HEK293 (cell line): Measurements from ENCODE around the gene RBM18.

Experiments
- CTCF ChIA-PET: fragments of 350-600 bp; formaldehyde crosslinking; extraction: SDS; loops from one replicate; lab custom pipeline; 2021; ENCODE audit warnings: antibody characterized with exemption; lab: Yijun Ruan, JAX
- POLR2A ChIA-PET: fragments of 300-600 bp; formaldehyde crosslinking; extraction: SDS; loops from one replicate; lab custom pipeline; 2020; ENCODE audit warnings: antibody characterized with exemption, inconsistent platforms; lab: Yijun Ruan, JAX
- H3K27ac ChIP-seq: fragments of 200-500 bp; sonication (Bioruptor generic); 2 replicates; pipeline ENCODE4 v1.5.1; 2014; ENCODE audit warnings: low read depth, low read length, control low read depth, inconsistent platforms; ENCODE audit errors: extremely low read depth
- H3K36me3 ChIP-seq, 2 experiments: fragments of 200-500 bp in 1 of 2; sonication (Bioruptor generic) in 1 of 2; 1 replicate in 1 of 2; 2 replicates in 1 of 2; pipeline ENCODE4 v1.5.1; 2014 to 2017; ENCODE audit warnings: inconsistent platforms in 2 of 2, low read length in 2 of 2; ENCODE audit not compliant: control insufficient read depth in 2 of 2, insufficient read depth in 1 of 2
- H3K4me1 ChIP-seq: fragments of 200-500 bp; sonication (Bioruptor generic); 2 replicates; pipeline ENCODE4 v1.5.1; 2014; ENCODE audit warnings: mild to moderate bottlenecking, low read length, inconsistent platforms; ENCODE audit not compliant: control insufficient read depth, insufficient read depth
- H3K4me3 ChIP-seq: 2 replicates; pipeline ENCODE4 v1.5.1; 2011; ENCODE audit warnings: low read depth, mild to moderate bottlenecking, control low read depth, low read length, moderate library complexity
- H3K9me3 ChIP-seq: fragments of 200-500 bp; sonication (Bioruptor generic); 2 replicates; pipeline ENCODE4 v1.5.1; 2014; ENCODE audit warnings: low read depth, low read length, inconsistent platforms; ENCODE audit not compliant: control insufficient read depth, insufficient read depth
- BCL6B ChIP-seq: fragments of 450-650 bp; formaldehyde crosslinking; IDR thresholded peaks from 2 replicates; pipeline ENCODE4 v1.5.1; 2017; ENCODE audit warnings: missing biosample characterization, missing genetic modification characterization
- GLIS1 ChIP-seq: fragments of 450-650 bp; formaldehyde crosslinking; IDR thresholded peaks from 2 replicates; pipeline ENCODE4 v1.5.1; 2016; ENCODE audit warnings: missing biosample characterization, missing genetic modification characterization
- GLIS2 ChIP-seq: fragments of 450-650 bp; formaldehyde crosslinking; IDR thresholded peaks from 2 replicates; pipeline ENCODE4 v1.5.1; 2016; ENCODE audit warnings: missing biosample characterization, missing genetic modification characterization
- MZF1 ChIP-seq: fragments of 450-650 bp; formaldehyde crosslinking; IDR thresholded peaks from 2 replicates; pipeline ENCODE4 v1.5.1; 2017; ENCODE audit warnings: missing biosample characterization, missing genetic modification characterization, borderline replicate concordance
- OVOL3 ChIP-seq: fragments of 450-650 bp; formaldehyde crosslinking; IDR thresholded peaks from 2 replicates; pipeline ENCODE4 v1.5.1; 2016; ENCODE audit warnings: missing biosample characterization, missing genetic modification characterization
- SP3 ChIP-seq: fragments of 450-650 bp; formaldehyde crosslinking; IDR thresholded peaks from 2 replicates; pipeline ENCODE4 v1.5.1; 2016; ENCODE audit warnings: missing biosample characterization, missing genetic modification characterization
- ZBTB10 ChIP-seq: fragments of 450-650 bp; formaldehyde crosslinking; IDR thresholded peaks from 2 replicates; pipeline ENCODE4 v1.5.1; 2016; ENCODE audit warnings: missing biosample characterization, missing genetic modification characterization
- ZBTB26 ChIP-seq: fragments of 450-650 bp; formaldehyde crosslinking; optimal IDR thresholded peaks from 2 replicates; pipeline ENCODE3; 2016; ENCODE audit warnings: missing biosample characterization, mild to moderate bottlenecking, missing genetic modification characterization
- ZBTB8A ChIP-seq: fragments of 450-650 bp; formaldehyde crosslinking; IDR thresholded peaks from 2 replicates; pipeline ENCODE4 v1.5.1; 2016; ENCODE audit warnings: missing biosample characterization, missing genetic modification characterization
- ZEB2 ChIP-seq: fragments of 450-650 bp; formaldehyde crosslinking; IDR thresholded peaks from 2 replicates; pipeline ENCODE4 v1.5.1; 2016; ENCODE audit warnings: missing biosample characterization, missing genetic modification characterization
- ZFP37 ChIP-seq: fragments of 450-650 bp; formaldehyde crosslinking; IDR thresholded peaks from 2 replicates; pipeline ENCODE4 v1.5.1; 2016; ENCODE audit warnings: missing biosample characterization, missing genetic modification characterization
- ZNF132 ChIP-seq: fragments of 450-650 bp; formaldehyde crosslinking; IDR thresholded peaks from 2 replicates; pipeline ENCODE4 v1.5.1; 2017; ENCODE audit warnings: missing biosample characterization, missing genetic modification characterization, borderline replicate concordance
- ZNF148 ChIP-seq: fragments of 450-650 bp; formaldehyde crosslinking; IDR thresholded peaks from 2 replicates; pipeline ENCODE4 v1.5.0; 2017; ENCODE audit warnings: missing biosample characterization, missing genetic modification characterization, borderline replicate concordance
- ZNF214 ChIP-seq: fragments of 450-650 bp; formaldehyde crosslinking; IDR thresholded peaks from 2 replicates; pipeline ENCODE4 v1.5.1; 2017; ENCODE audit warnings: missing biosample characterization, mild to moderate bottlenecking, missing genetic modification characterization, borderline replicate concordance
- ZNF26 ChIP-seq: fragments of 450-650 bp; formaldehyde crosslinking; IDR thresholded peaks from 2 replicates; pipeline ENCODE4 v1.5.1; 2016; ENCODE audit warnings: missing biosample characterization, missing genetic modification characterization
- ZNF274 ChIP-seq, 2 experiments: fragments of 200-500 bp in 1 of 2; fragments of 450-650 bp in 1 of 2; sonication (Bioruptor generic) in 1 of 2; formaldehyde crosslinking in 1 of 2; IDR thresholded peaks; 2 replicates each; pipeline versions ENCODE4 v1.5.1 to v1.6.1; 2014 to 2016; ENCODE audit warnings: borderline replicate concordance in 1 of 2, inconsistent platforms in 1 of 2, low read length in 1 of 2, missing biosample characterization in 1 of 2, missing genetic modification characterization in 1 of 2
- ZNF366 ChIP-seq: fragments of 450-650 bp; formaldehyde crosslinking; conservative IDR thresholded peaks from 2 replicates; pipeline ENCODE4 v1.5.1; 2016; ENCODE audit warnings: missing biosample characterization, missing genetic modification characterization
- ZNF37A ChIP-seq: fragments of 450-650 bp; IDR thresholded peaks from 2 replicates; pipeline ENCODE4 v1.5.1; 2018; ENCODE audit warnings: missing biosample characterization, missing genetic modification characterization
- ZNF449 ChIP-seq: fragments of 450-650 bp; formaldehyde crosslinking; IDR thresholded peaks from 2 replicates; pipeline ENCODE4 v1.5.1; 2017; ENCODE audit warnings: missing biosample characterization, mild to moderate bottlenecking, missing genetic modification characterization, moderate library complexity
- ZNF473 ChIP-seq: fragments of 450-650 bp; formaldehyde crosslinking; IDR thresholded peaks from 2 replicates; pipeline ENCODE4 v1.5.1; 2017; ENCODE audit warnings: missing biosample characterization, missing genetic modification characterization
- ZNF48 ChIP-seq: fragments of 450-650 bp; formaldehyde crosslinking; IDR thresholded peaks from 2 replicates; pipeline ENCODE4 v1.5.1; 2016; ENCODE audit warnings: missing biosample characterization, missing genetic modification characterization
- ZNF558 ChIP-seq: fragments of 450-650 bp; formaldehyde crosslinking; IDR thresholded peaks from 2 replicates; pipeline ENCODE4 v1.5.1; 2016; ENCODE audit warnings: missing biosample characterization, missing genetic modification characterization
- ZNF623 ChIP-seq: fragments of 450-650 bp; formaldehyde crosslinking; IDR thresholded peaks from 2 replicates; pipeline ENCODE4 v1.5.1; 2016; ENCODE audit warnings: missing biosample characterization, missing genetic modification characterization
- ZNF654 ChIP-seq: fragments of 450-650 bp; formaldehyde crosslinking; IDR thresholded peaks from 2 replicates; pipeline ENCODE4 v1.5.1; 2016; ENCODE audit warnings: low read depth, missing biosample characterization, missing genetic modification characterization

RBM18 gene

GRCh38 chr9:122228568-122229484 is 35.8 kb downstream of the RBM18 start, which contains the start of gene LHX6:
LHX6 (minus strand) TSS chr9:122228957; CDS start chr9:122228740, 217 bp downstream.
- H3K27ac ChIP-seq, result no peak within 1 kb of the TSS; the same call in 1 of the 2 replicates
- CTCF ChIA-PET, result interaction anchor here (0.7 to 1.1 kb wide), 4 partner anchors 41 to 130 kb away, joined by 3 to 4 read pairs (median 4); no protein-coding TSS in a partner anchor
- POLR2A ChIA-PET, result interaction anchor here (0.8 to 1.9 kb wide), 3 partner anchors 15 to 71 kb away, joined by 3 to 8 read pairs (median 7); partner anchors contain the start of genes MRRF and RBM18
- TF ChIP-seq ZNF473 (no peak), ZNF623 (tag by site-specific recombination) (no peak), OVOL3 (tag by site-specific recombination) (no peak), ZEB2 (tag by site-specific recombination) (peak; percentile 40; the same call in 1 of the 2 replicates), ZFP37 (tag by site-specific recombination) (no peak), ZBTB8A (no peak), ZBTB10 (tag by site-specific recombination) (no peak), BCL6B (tag by site-specific recombination) (no peak), ZNF274 (IDR thresholded peaks at IDR 0.05; ENCODE audit: low read length) (no peak), ZNF274 (tag by site-specific recombination; IDR thresholded peaks at IDR 0.05; ENCODE audit: borderline replicate concordance) (no peak), ZNF214 (no peak), ZNF654 (tag by site-specific recombination) (no peak), ZNF37A (tag by site-specific recombination) (no peak), ZNF366 (0 out of 2 replicates have a peak, but pooled peaks have one; percentile 9), ZNF558 (tag by site-specific recombination) (no peak), ZNF132 (no peak), GLIS1 (tag by site-specific recombination) (peak; percentile 84), MZF1 (no peak), ZNF48 (tag by site-specific recombination) (no peak), SP3 (tag by site-specific recombination) (peak; percentile 63), GLIS2 (tag by site-specific recombination) (peak; percentile 72), ZNF148 (tag by site-specific recombination) (no peak), ZNF449 (no peak), ZNF26 (tag by site-specific recombination) (no peak), ZBTB26 (tag by site-specific recombination) (peak; percentile 31)

More at GRCh38 chr9:122228568-122229484, 35.8 kb downstream of the RBM18 start, which contains the start of gene LHX6:
- Histone ChIP-seq H3K4me3 (peak within 1 kb of the TSS; percentile 46), H3K36me3 (no peaks in the 10 kb centered on the region), H3K4me1 (no peaks in the 10 kb centered on the region), H3K9me3 (no peaks in the 10 kb centered on the region)
